WTC11 (cell line): ENCODE measurements around the gene POLG. TPM values are rescaled to one million over a fixed set of nuclear protein-coding genes. Genes with fewer than 3 reads are reported as not detected.

Source experiments
- ATAC-seq: fragments of 200-7000 bp; cut with Tn5 transposase; 2 replicates; pipeline ENCODE4 v1.10.0; 2021; ENCODE audit warnings: mild to moderate bottlenecking, moderate library complexity
- CTCF ChIA-PET: fragments of 300-600 bp; sonication (Branson Sonifier 250); formaldehyde crosslinking; loops from one replicate; lab custom pipeline; 2021; ENCODE audit warnings: antibody characterized with exemption; lab: Charles Lee
- POLR2A ChIA-PET: fragments of 350-600 bp; sonication (Branson Sonifier 250); formaldehyde crosslinking; loops from one replicate; lab custom pipeline; 2021; ENCODE audit warnings: antibody characterized with exemption; lab: Charles Lee
- DNase-seq: peaks from one replicate; pipeline ENCODE4 v3.0.0; 2021; ENCODE audit warnings: low spot score
- H3K27ac Mint-ChIP-seq: 2 replicates; pipeline ENCODE4 v1.8.0; 2021; ENCODE audit warnings: mixed read lengths
- H3K27me3 Mint-ChIP-seq: 2 replicates; pipeline ENCODE4 v1.8.0; 2021; ENCODE audit warnings: low read depth, mild to moderate bottlenecking, moderate library complexity, mixed read lengths
- H3K36me3 Mint-ChIP-seq: 2 replicates; pipeline ENCODE4 v1.8.0; 2021; ENCODE audit warnings: mixed read lengths
- H3K4me1 Mint-ChIP-seq: 2 replicates; pipeline ENCODE4 v1.8.0; 2022; ENCODE audit warnings: mixed read lengths
- H3K4me3 Mint-ChIP-seq: 2 replicates; pipeline ENCODE4 v1.8.0; 2021; ENCODE audit warnings: mild to moderate bottlenecking, moderate library complexity, mixed read lengths
- H3K9me3 Mint-ChIP-seq: 2 replicates; pipeline ENCODE4 v1.8.0; 2021; ENCODE audit warnings: mixed read lengths
- AR ChIP-seq: fragments of 250-450 bp; sonication (Bioruptor Pico); IDR thresholded peaks from 2 replicates; pipeline ENCODE4 v1.9.0; 2021; ENCODE audit warnings: mild to moderate bottlenecking
- ARID4B ChIP-seq: sonication (generic); formaldehyde crosslinking; IDR thresholded peaks from 2 replicates; pipeline ENCODE4 v1.8.0; 2023; ENCODE audit warnings: missing genetic modification reagents, mild to moderate bottlenecking, borderline replicate concordance
- ATF3 ChIP-seq: sonication (generic); formaldehyde crosslinking; conservative IDR thresholded peaks from 2 replicates; pipeline ENCODE4 v1.8.1; 2022; ENCODE audit warnings: mild to moderate bottlenecking, missing genetic modification reagents
- ATF6 ChIP-seq: sonication (generic); formaldehyde crosslinking; IDR thresholded peaks from 2 replicates; pipeline ENCODE4 v1.8.1; 2023; ENCODE audit warnings: mild to moderate bottlenecking, missing genetic modification reagents
- CTCF ChIP-seq: fragments of 200-600 bp; IDR thresholded peaks from 2 replicates; pipeline ENCODE4 v1.8.0; 2022; ENCODE audit warnings: antibody characterized with exemption
- EMX1 ChIP-seq: fragments of 250-450 bp; sonication (Bioruptor Pico); IDR thresholded peaks from 2 replicates; pipeline ENCODE4 v1.8.0; 2021; ENCODE audit warnings: mild to moderate bottlenecking
- FOXP4 ChIP-seq: sonication (generic); formaldehyde crosslinking; IDR thresholded peaks from 2 replicates; pipeline ENCODE4 v1.8.0; 2022; ENCODE audit warnings: mild to moderate bottlenecking, missing genetic modification reagents
- JUN ChIP-seq: sonication (generic); formaldehyde crosslinking; IDR thresholded peaks from 2 replicates; pipeline ENCODE4 v1.8.0; 2023; ENCODE audit warnings: mild to moderate bottlenecking, missing genetic modification reagents
- MAX ChIP-seq: sonication (generic); formaldehyde crosslinking; IDR thresholded peaks from 2 replicates; pipeline ENCODE4 v1.8.0; 2022; ENCODE audit warnings: mild to moderate bottlenecking, missing genetic modification reagents
- MXD4 ChIP-seq: fragments of 250-450 bp; sonication (Bioruptor Pico); IDR thresholded peaks from 2 replicates; pipeline ENCODE4 v1.8.0; 2021; ENCODE audit warnings: mild to moderate bottlenecking, moderate library complexity, borderline replicate concordance
- OVOL2 ChIP-seq: fragments of 250-450 bp; sonication (Bioruptor Pico); IDR thresholded peaks from 2 replicates; pipeline ENCODE4 v1.9.0; 2021; ENCODE audit warnings: mild to moderate bottlenecking, borderline replicate concordance
- TEAD1 ChIP-seq: sonication (generic); formaldehyde crosslinking; IDR thresholded peaks from 2 replicates; pipeline ENCODE4 v1.8.0; 2022; ENCODE audit warnings: mild to moderate bottlenecking, missing genetic modification reagents
- ZNF396 ChIP-seq: fragments of 250-450 bp; sonication (Bioruptor Pico); IDR thresholded peaks from 2 replicates; pipeline ENCODE4 v1.8.0; 2021; ENCODE audit warnings: mild to moderate bottlenecking, moderate library complexity, borderline replicate concordance
- ZSCAN18 ChIP-seq: fragments of 250-450 bp; sonication (Bioruptor Pico); IDR thresholded peaks from 2 replicates; pipeline ENCODE4 v2.1.2; 2022; ENCODE audit warnings: mild to moderate bottlenecking, moderate library complexity
- total RNA-seq: library from RNA; stranded (reverse); gene quantifications from 3 replicates; pipeline ENCODE4 v1.2.3, GENCODE V29; 2021

POLG gene
- total RNA-seq, 1 experiment from 2014 or later, result 76.2 TPM

GRCh38 chr15:89282631-89283030 lies 52.0 kb downstream of the POLG start:
- Mint-ChIP-seq H3K9me3 (peaks cover 8% of the 10 kb centered on the region), H3K36me3 (peaks cover 68% of the 10 kb centered on the region), H3K27ac (no peak overlapping the region), H3K4me3 (no peak overlapping the region), H3K4me1 (no peaks in the 10 kb centered on the region), H3K27me3 (no peaks in the 10 kb centered on the region)
- no peak for DNase-seq
- no peak for TF ChIP-seq ZNF396 (CRISPR knock-in tag)
- no peak for TF ChIP-seq MXD4
- TF ChIP-seq ATF6 (CRISPR knock-in tag), result no peak
- no peak for TF ChIP-seq TEAD1 (CRISPR knock-in tag)
- no peak for TF ChIP-seq ARID4B
- no peak for TF ChIP-seq AR
- TF ChIP-seq OVOL2 (CRISPR knock-in tag), result no peak
- TF ChIP-seq FOXP4 (CRISPR knock-in tag), result no peak
- TF ChIP-seq EMX1 (CRISPR knock-in tag), result no peak
- TF ChIP-seq ATF3 (CRISPR knock-in tag), result no peak
- no peak for TF ChIP-seq MAX (CRISPR knock-in tag)
- no peak for TF ChIP-seq CTCF
- TF ChIP-seq JUN, result no peak
- TF ChIP-seq ZSCAN18 (CRISPR knock-in tag), result no peak
- POLR2A ChIA-PET, result no interaction called here
- no peak for ATAC-seq
- CTCF ChIA-PET, result interaction anchor here (1.2 kb wide), 1 partner anchor 76 kb away, joined by 4 read pairs; no protein-coding TSS in a partner anchor
